ENCODE results near the gene HDX. TPM values are rescaled to one million over a fixed set of nuclear protein-coding genes. Genes with fewer than 3 reads are reported as not detected.
"Not testable (repeated sequence)": the region's sequence is repeated elsewhere in the genome, so short reads cannot be mapped to it uniquely, and the experiment has no call there.

Gene HDX
- 3.4 TPM for total RNA-seq (ENCODE audit: insufficient read depth, low replicate concordance)

GRCh38 chrX:84501798-84502628 lies at the start of gene HDX:
Gene HDX, minus strand, starts transcription at chrX:84502453. Its CDS starts 27,056 bp downstream, at chrX:84475397.
- peak; percentile 94 for DNase-seq (ENCODE audit: low spot score)

- DNase-seq (ENCODE audit: low spot score), result not testable (repeated sequence)
These were observed 39.1 kb upstream of the HDX start for GRCh38 chrX:84541315-84541714.

GRCh38 chrX:84537627-84538026 lies 35.4 kb upstream of the HDX start:
- not testable (repeated sequence) for DNase-seq (ENCODE audit: low spot score)

GRCh38 chrX:84488426-84488825 lies 13.8 kb downstream of the HDX start:
- DNase-seq (ENCODE audit: low spot score), result no peak

- no peak for DNase-seq (ENCODE audit: low spot score)
These were observed 14.6 kb downstream of the HDX start for GRCh38 chrX:84487365-84488353.

GRCh38 chrX:84479086-84479485 lies 23.2 kb downstream of the HDX start:
- no peak for DNase-seq (ENCODE audit: low spot score)

GRCh38 chrX:84477114-84477513 lies 25.1 kb downstream of the HDX start:
- DNase-seq (ENCODE audit: low spot score), result no peak

- DNase-seq (ENCODE audit: low spot score), result no peak
These were observed 26.7 kb downstream of the HDX start for GRCh38 chrX:84475596-84475995.

- no peak for DNase-seq (ENCODE audit: low spot score)
These were observed 27.2 kb downstream of the HDX start for GRCh38 chrX:84475101-84475500.

GRCh38 chrX:84469226-84469625 lies 33.0 kb downstream of the HDX start:
- no peak for DNase-seq (ENCODE audit: low spot score)

- no peak for DNase-seq (ENCODE audit: low spot score)
These were observed 34.4 kb downstream of the HDX start for GRCh38 chrX:84467898-84468297.

GRCh38 chrX:84453351-84454246 lies 48.7 kb downstream of the HDX start:
- no peak for DNase-seq (ENCODE audit: low spot score)

GRCh38 chrX:84441143-84441542 lies 61.1 kb downstream of the HDX start:
- DNase-seq (ENCODE audit: low spot score), result no peak

GRCh38 chrX:84415140-84415539 lies 87.1 kb downstream of the HDX start:
- peak; percentile 2 for DNase-seq (ENCODE audit: low spot score)

- no peak for DNase-seq (ENCODE audit: low spot score)
These were observed 138.6 kb downstream of the HDX start for GRCh38 chrX:84363663-84364062.

- DNase-seq (ENCODE audit: low spot score), result no peak
These were observed 139.2 kb downstream of the HDX start for GRCh38 chrX:84363051-84363450.

- no peak for DNase-seq (ENCODE audit: low spot score)
These were observed 139.9 kb downstream of the HDX start for GRCh38 chrX:84362184-84362838.

GRCh38 chrX:84358271-84358670 lies 144.0 kb downstream of the HDX start:
- no peak for DNase-seq (ENCODE audit: low spot score)

GRCh38 chrX:84357296-84357695 lies 145.0 kb downstream of the HDX start:
- no peak for DNase-seq (ENCODE audit: low spot score)

- DNase-seq (ENCODE audit: low spot score), result no peak
These were observed 161.3 kb downstream of the HDX start for GRCh38 chrX:84340968-84341367.

All from umbilical cord (tissue), 2 donors.